Esophagus squamous epithelium (tissue), 5 donors: Measurements from ENCODE around the gene FAM227B. TPM values are rescaled to one million over a fixed set of nuclear protein-coding genes. Genes with fewer than 3 reads are reported as not detected.

Experiments
- DNase-seq: peaks from one replicate; lab custom pipeline; 2025; lab: John Stamatoyannopoulos, UW
- H3K27ac ChIP-seq, 4 donors: fragments of 200-600 bp; sonication (generic); one replicate each; pipeline ENCODE4 v1.5.1; 2016 to 2019; ENCODE audit warnings: mild to moderate bottlenecking in 1 of 4
- H3K27me3 ChIP-seq, 4 donors: fragments of 200-600 bp; sonication (generic); 1 replicate in 3 of 4; 2 replicates in 1 of 4; pipeline versions ENCODE4 v1.5.1 to v1.6.0; 2017 to 2021; ENCODE audit warnings: antibody characterized with exemption in 1 of 4
- H3K36me3 ChIP-seq, 3 donors: fragments of 200-600 bp; sonication (generic); one replicate each; pipeline ENCODE4 v1.5.1; 2016 to 2019
- H3K4me1 ChIP-seq, 3 donors: fragments of 200-600 bp; sonication (generic); one replicate each; pipeline ENCODE4 v1.5.1; 2017 to 2019
- H3K4me3 ChIP-seq, 4 donors: fragments of 200-600 bp; sonication (generic); 1 replicate in 3 of 4; 2 replicates in 1 of 4; pipeline ENCODE4 v1.5.1; 2016 to 2019; ENCODE audit warnings: mild to moderate bottlenecking in 2 of 4, moderate library complexity in 1 of 4
- H3K9me3 ChIP-seq, 3 donors: fragments of 200-600 bp; sonication (generic); one replicate each; pipeline ENCODE4 v1.5.1; 2016 to 2019
- CTCF ChIP-seq, 6 experiments: fragments of 450-650 bp in 4 of 6; fragments of 200-600 bp in 2 of 6; sonication (generic) in 2 of 6; IDR thresholded peaks; one replicate each; pipeline ENCODE4 v1.5.1; 2016 to 2019; ENCODE audit warnings: antibody characterized with exemption in 6 of 6, mild to moderate bottlenecking in 4 of 6, moderate library complexity in 4 of 6
- POLR2A ChIP-seq, 4 donors: fragments of 450-650 bp; IDR thresholded peaks; one replicate each; pipeline ENCODE4 v1.6.1; 2017; ENCODE audit warnings: antibody characterized with exemption in 4 of 4, mild to moderate bottlenecking in 4 of 4, moderate library complexity in 3 of 4
- WGBS, 2 donors: methylation state at CpG; one replicate each; pipeline ENCODE4 v1.1.5; 2018; 5-methylcytosine and 5-hydroxymethylcytosine counted together
- intact Hi-C: fragments of 100-400 bp; cut with DNase I; formaldehyde crosslinking; loops from one replicate; pipeline ENCODE4 v1.15.0; 2022
- total RNA-seq, 4 donors: library from RNA; depleted of rRNA; stranded (reverse); fragments of >200 nt; gene quantifications; one replicate each; pipeline ENCODE4 v1.1.0, GENCODE V29; 2016
- donor health status: DM: yes; HTN: yes; CAD: no.

FAM227B gene
- total RNA-seq, 4 donors from 2014 or later = 0.80 to 4.4 (median 1.6) TPM

GRCh38 chr15:49452595-49452994, 168.0 kb downstream of the FAM227B start:
- Histone ChIP-seq H3K4me3 (no peak overlapping the region), H3K9me3 (no peaks in the 10 kb centered on the region), H3K27me3 (no peaks in the 10 kb centered on the region), H3K27ac (no peak overlapping the region), H3K4me1 (peaks cover 0 to 2% (median 0%) of the 10 kb centered on the region in 3 donors), H3K36me3 (no peaks in the 10 kb centered on the region)
- TF ChIP-seq CTCF (IDR thresholded peaks at IDR 0.05) (no peak), POLR2A (IDR thresholded peaks at IDR 0.05) (no peak)
- DNase-seq = no peak
- intact Hi-C loops = no loop called here
- 62 to 73% methylated on average over 1 of the region's 1 CpG for WGBS, 2 donors

- TF ChIP-seq POLR2A (IDR thresholded peaks at IDR 0.05) = no peak
- no peak for TF ChIP-seq CTCF (IDR thresholded peaks at IDR 0.05)
- Histone ChIP-seq H3K4me1 (peaks cover 0 to 23% (median 4%) of the 10 kb centered on the region in 3 donors), H3K27me3 (no peaks in the 10 kb centered on the region), H3K9me3 (no peaks in the 10 kb centered on the region), H3K36me3 (no peaks in the 10 kb centered on the region), H3K4me3 (no peak overlapping the region), H3K27ac (no peak overlapping the region)
- intact Hi-C loops = no loop called here
- no peak for DNase-seq
- WGBS, 2 donors = 92 to 100% methylated on average over 1 of the region's 1 CpG
These were observed 178.8 kb downstream of the FAM227B start for GRCh38 chr15:49441816-49442215.

DNA sequence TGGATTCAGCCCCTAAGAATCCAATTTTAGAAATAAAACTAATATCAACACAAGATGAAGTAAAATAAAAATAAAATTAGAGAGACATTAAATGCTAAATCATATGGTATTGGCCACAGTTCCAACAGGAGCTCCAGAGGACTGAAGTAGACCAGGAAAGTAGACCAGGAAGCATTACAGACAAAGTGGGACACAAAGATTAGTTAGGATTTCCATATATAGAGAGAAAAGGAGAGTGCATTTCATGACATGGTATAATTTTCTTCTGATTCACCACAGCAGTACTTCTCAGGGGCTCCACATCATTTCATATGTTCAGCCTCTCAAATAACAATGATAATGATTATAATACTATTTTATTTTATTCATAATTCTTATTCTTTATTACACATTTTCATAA, 179.3 kb downstream of the FAM227B start:
- H3K27ac ChIP-seq = peak overlapping the region in 2 of 4 donors; percentile 4 to 5

GRCh38 chr15:49439678-49440395, 180.8 kb downstream of the FAM227B start:
- no peaks in the 10 kb centered on the region for H3K27me3 ChIP-seq
- DNase-seq = no peak
- intact Hi-C loops = no loop called here
- peak overlapping the region in 1 of 4 donors; percentile 10 for H3K4me3 ChIP-seq
- H3K36me3 ChIP-seq = no peaks in the 10 kb centered on the region
- H3K9me3 ChIP-seq = no peaks in the 10 kb centered on the region
- peak overlapping the region; percentile 1 to 75 (median 52) for H3K27ac ChIP-seq
- peaks cover 0 to 27% (median 4%) of the 10 kb centered on the region in 3 donors for H3K4me1 ChIP-seq
- 36% methylated on average over 5 of the region's 5 CpGs for WGBS, 2 donors
- TF ChIP-seq CTCF (IDR thresholded peaks at IDR 0.05) = no peak
- no peak for TF ChIP-seq POLR2A (IDR thresholded peaks at IDR 0.05)

More for the DNA sequence above, 179.3 kb downstream of the FAM227B start:
- no peak for DNase-seq
- TF ChIP-seq CTCF (IDR thresholded peaks at IDR 0.05) (no peak), POLR2A (IDR thresholded peaks at IDR 0.05) (no peak)
- no peaks in the 10 kb centered on the region for H3K36me3 ChIP-seq
- no peaks in the 10 kb centered on the region for H3K9me3 ChIP-seq
- intact Hi-C loops = no loop called here
- H3K27me3 ChIP-seq = no peaks in the 10 kb centered on the region
- peaks cover 0 to 27% (median 4%) of the 10 kb centered on the region in 3 donors for H3K4me1 ChIP-seq
- no peak overlapping the region for H3K4me3 ChIP-seq

DNA sequence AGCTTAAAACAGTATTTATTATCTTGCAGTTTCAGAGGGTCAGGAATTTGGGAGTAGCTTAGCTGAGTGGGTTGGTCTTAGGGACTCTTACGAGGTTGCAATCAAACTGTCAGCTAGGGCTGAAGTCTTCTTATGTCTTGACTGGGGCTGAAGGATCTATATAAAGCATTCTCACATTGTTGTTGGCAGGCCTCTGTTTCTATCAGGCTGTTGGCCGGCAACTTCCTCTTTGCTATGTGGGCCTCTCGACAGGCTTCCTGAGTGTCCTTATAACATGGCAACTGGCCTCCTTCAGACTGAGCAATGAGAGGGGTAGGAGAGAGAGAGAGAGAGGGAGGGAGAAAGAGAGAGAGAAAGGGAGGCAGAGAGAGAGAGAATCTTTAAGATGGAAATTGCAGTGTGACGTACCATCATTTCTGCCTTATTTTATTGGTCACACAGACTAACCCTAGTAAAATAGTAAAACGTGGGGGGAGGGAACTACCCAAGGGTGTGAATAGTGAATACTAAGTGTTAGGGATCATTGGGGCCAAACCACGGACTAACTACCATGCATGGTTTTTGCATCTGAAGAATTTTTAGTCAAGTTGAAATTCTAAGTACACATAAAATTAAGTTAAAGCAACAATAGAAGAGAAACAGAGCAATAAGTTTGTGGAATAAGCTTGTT, 181.5 kb downstream of the FAM227B start:
- 42 to 47% methylated on average over 6 of the region's 6 CpGs for WGBS, 2 donors
- H3K36me3 ChIP-seq = no peaks in the 10 kb centered on the region
- DNase-seq = peak; percentile 0
- H3K27me3 ChIP-seq = no peaks in the 10 kb centered on the region
- intact Hi-C loops = no loop called here
- no peak for TF ChIP-seq POLR2A (IDR thresholded peaks at IDR 0.05)
- no peak for TF ChIP-seq CTCF (IDR thresholded peaks at IDR 0.05)
- H3K27ac ChIP-seq = peak overlapping the region; percentile 1 to 75 (median 52)
- peak overlapping the region in 1 of 4 donors; percentile 10 for H3K4me3 ChIP-seq
- peaks cover 0 to 27% (median 4%) of the 10 kb centered on the region in 3 donors for H3K4me1 ChIP-seq
- no peaks in the 10 kb centered on the region for H3K9me3 ChIP-seq
